Measurements from ENCODE around the gene PTPN11.
"Not testable (repeated sequence)": the region's sequence is repeated elsewhere in the genome, so short reads cannot be mapped to it uniquely, and the experiment has no call there.

The PTPN11 gene

GRCh38 chr12:112401054-112401453 is 17.7 kb upstream of the PTPN11 start:
- Histone ChIP-seq H3K36me3 (ENCODE audit: low read depth) (peaks cover 21% of the 10 kb centered on the region), H3K27me3 (ENCODE audit: insufficient read depth, poor library complexity, severe bottlenecking) (no peaks in the 10 kb centered on the region), H3K27ac (ENCODE audit: poor library complexity, severe bottlenecking) (no peak overlapping the region), H3K9me3 (ENCODE audit: severe bottlenecking) (no peaks in the 10 kb centered on the region), H3K4me1 (ENCODE audit: insufficient read depth, poor library complexity, severe bottlenecking) (no peaks in the 10 kb centered on the region), H3K4me3 (ENCODE audit: severe bottlenecking) (no peak overlapping the region)
- ATAC-seq (ENCODE audit: low read depth) (no peak), DNase-seq (ENCODE audit: low spot score) (no peak)
- no peak for TF ChIP-seq CTCF (IDR thresholded peaks at IDR 0.05; ENCODE audit: poor library complexity, severe bottlenecking)

GRCh38 chr12:112401903-112402498 is 16.7 kb upstream of the PTPN11 start:
- TF ChIP-seq CTCF (IDR thresholded peaks at IDR 0.05; ENCODE audit: poor library complexity, severe bottlenecking) = no peak
- no peaks in the 10 kb centered on the region for H3K4me1 ChIP-seq (ENCODE audit: insufficient read depth, poor library complexity, severe bottlenecking)
- no peak for DNase-seq (ENCODE audit: low spot score)

GRCh38 chr12:112406519-112407488 is 11.9 kb upstream of the PTPN11 start:
- TF ChIP-seq CTCF (IDR thresholded peaks at IDR 0.05; ENCODE audit: poor library complexity, severe bottlenecking) = no peak
- no peak for ATAC-seq (ENCODE audit: low read depth)
- H3K27ac ChIP-seq (ENCODE audit: poor library complexity, severe bottlenecking) = peak overlapping the region; percentile 80
- no peaks in the 10 kb centered on the region for H3K9me3 ChIP-seq (ENCODE audit: severe bottlenecking)
- H3K36me3 ChIP-seq (ENCODE audit: low read depth) = peaks cover 53% of the 10 kb centered on the region
- no peak for DNase-seq (ENCODE audit: low spot score)
- no peak overlapping the region for H3K4me3 ChIP-seq (ENCODE audit: severe bottlenecking)
- peaks cover 4% of the 10 kb centered on the region for H3K4me1 ChIP-seq (ENCODE audit: insufficient read depth, poor library complexity, severe bottlenecking)
- no peaks in the 10 kb centered on the region for H3K27me3 ChIP-seq (ENCODE audit: insufficient read depth, poor library complexity, severe bottlenecking)

More at GRCh38 chr12:112401903-112402498, 16.7 kb upstream of the PTPN11 start:
- H3K36me3 ChIP-seq (ENCODE audit: low read depth) = peaks cover 31% of the 10 kb centered on the region
- H3K27ac ChIP-seq (ENCODE audit: poor library complexity, severe bottlenecking) = no peak overlapping the region
- H3K9me3 ChIP-seq (ENCODE audit: severe bottlenecking) = no peaks in the 10 kb centered on the region
- no peaks in the 10 kb centered on the region for H3K27me3 ChIP-seq (ENCODE audit: insufficient read depth, poor library complexity, severe bottlenecking)
- no peak overlapping the region for H3K4me3 ChIP-seq (ENCODE audit: severe bottlenecking)
- ATAC-seq (ENCODE audit: low read depth) = peak; percentile 37

- DNase-seq (ENCODE audit: low spot score); H3K27me3 ChIP-seq (ENCODE audit: insufficient read depth, poor library complexity, severe bottlenecking); H3K4me1 ChIP-seq (ENCODE audit: insufficient read depth, poor library complexity, severe bottlenecking); H3K9me3 ChIP-seq (ENCODE audit: severe bottlenecking); ATAC-seq (ENCODE audit: low read depth): not testable (repeated sequence)
- Histone ChIP-seq H3K27ac (ENCODE audit: poor library complexity, severe bottlenecking) (peak overlapping the region; percentile 80), H3K4me3 (ENCODE audit: severe bottlenecking) (peak overlapping the region; percentile 78), H3K36me3 (ENCODE audit: low read depth) (peaks cover 53% of the 10 kb centered on the region)
These were observed 11.1 kb upstream of the PTPN11 start for GRCh38 chr12:112407683-112408082.

GRCh38 chr12:112408621-112409020 is 10.1 kb upstream of the PTPN11 start:
- TF ChIP-seq CTCF (IDR thresholded peaks at IDR 0.05; ENCODE audit: poor library complexity, severe bottlenecking) = no peak
- Histone ChIP-seq H3K4me3 (ENCODE audit: severe bottlenecking) (peak overlapping the region; percentile 78), H3K4me1 (ENCODE audit: insufficient read depth, poor library complexity, severe bottlenecking) (peaks cover 4% of the 10 kb centered on the region), H3K27me3 (ENCODE audit: insufficient read depth, poor library complexity, severe bottlenecking) (no peaks in the 10 kb centered on the region), H3K9me3 (ENCODE audit: severe bottlenecking) (no peaks in the 10 kb centered on the region), H3K27ac (ENCODE audit: poor library complexity, severe bottlenecking) (peak overlapping the region; percentile 80), H3K36me3 (ENCODE audit: low read depth) (peaks cover 53% of the 10 kb centered on the region)
- ATAC-seq (ENCODE audit: low read depth) = no peak
- no peak for DNase-seq (ENCODE audit: low spot score)

Measured in RWPE2 (cell line).